OCI-LY1 (cell line): Measurements from ENCODE around the gene EFNA2.

ENCODE experiments used
- EZH2 ChIP-seq: fragments of 200-600 bp; sonication (generic), shearing (Covaris generic); IDR thresholded peaks from 2 replicates; pipeline ENCODE4 v1.8.0; 2017; ENCODE audit warnings: borderline replicate concordance, mixed run types, mild to moderate bottlenecking, antibody characterized with exemption, low read length, moderate library complexity, mixed read lengths
- TF ChIP-seq, protein P1 (sequence below): fragments of 200-600 bp; sonication (generic), shearing (Covaris generic); IDR thresholded peaks from 2 replicates; pipeline ENCODE4 v1.5.1; 2017; ENCODE audit warnings: mild to moderate bottlenecking, antibody characterized with exemption, low read length, moderate library complexity, mixed read lengths

- TF ChIP-seq, protein P1, sequence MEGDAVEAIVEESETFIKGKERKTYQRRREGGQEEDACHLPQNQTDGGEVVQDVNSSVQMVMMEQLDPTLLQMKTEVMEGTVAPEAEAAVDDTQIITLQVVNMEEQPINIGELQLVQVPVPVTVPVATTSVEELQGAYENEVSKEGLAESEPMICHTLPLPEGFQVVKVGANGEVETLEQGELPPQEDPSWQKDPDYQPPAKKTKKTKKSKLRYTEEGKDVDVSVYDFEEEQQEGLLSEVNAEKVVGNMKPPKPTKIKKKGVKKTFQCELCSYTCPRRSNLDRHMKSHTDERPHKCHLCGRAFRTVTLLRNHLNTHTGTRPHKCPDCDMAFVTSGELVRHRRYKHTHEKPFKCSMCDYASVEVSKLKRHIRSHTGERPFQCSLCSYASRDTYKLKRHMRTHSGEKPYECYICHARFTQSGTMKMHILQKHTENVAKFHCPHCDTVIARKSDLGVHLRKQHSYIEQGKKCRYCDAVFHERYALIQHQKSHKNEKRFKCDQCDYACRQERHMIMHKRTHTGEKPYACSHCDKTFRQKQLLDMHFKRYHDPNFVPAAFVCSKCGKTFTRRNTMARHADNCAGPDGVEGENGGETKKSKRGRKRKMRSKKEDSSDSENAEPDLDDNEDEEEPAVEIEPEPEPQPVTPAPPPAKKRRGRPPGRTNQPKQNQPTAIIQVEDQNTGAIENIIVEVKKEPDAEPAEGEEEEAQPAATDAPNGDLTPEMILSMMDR, result no peak
- no peak for TF ChIP-seq EZH2
Observed at GRCh38 chr19:1261798-1262622, 23.7 kb upstream of the EFNA2 start.
